HUES48 (cell line): ENCODE measurements around the gene HOXB8.

Source experiments
- H3K27ac ChIP-seq: one replicate; pipeline ENCODE4 v1.7.0; 2013; ENCODE audit warnings: low read depth, low read length, inconsistent platforms
- H3K27me3 ChIP-seq: 2 replicates; pipeline ENCODE4 v1.6.1; 2013; ENCODE audit warnings: mild to moderate bottlenecking, low read length; ENCODE audit not compliant: control insufficient read depth, insufficient read depth
- H3K36me3 ChIP-seq: 2 replicates; pipeline ENCODE4 v1.6.1; 2013; ENCODE audit warnings: low read length; ENCODE audit not compliant: control insufficient read depth, insufficient read depth
- H3K4me1 ChIP-seq: 2 replicates; pipeline ENCODE4 v1.6.1; 2013; ENCODE audit warnings: mild to moderate bottlenecking, low read length; ENCODE audit not compliant: control insufficient read depth, insufficient read depth
- H3K4me3 ChIP-seq: 2 replicates; pipeline ENCODE4 v1.5.1; 2013; ENCODE audit warnings: mild to moderate bottlenecking, low read depth, low read length
- H3K9ac ChIP-seq: 2 replicates; pipeline ENCODE4 v1.6.1; 2013; ENCODE audit warnings: mild to moderate bottlenecking, low read depth, low read length, moderate library complexity
- H3K9me3 ChIP-seq: 2 replicates; pipeline ENCODE4 v1.6.1; 2013; ENCODE audit warnings: low read length; ENCODE audit not compliant: control insufficient read depth, insufficient read depth

The HOXB8 gene

DNA sequence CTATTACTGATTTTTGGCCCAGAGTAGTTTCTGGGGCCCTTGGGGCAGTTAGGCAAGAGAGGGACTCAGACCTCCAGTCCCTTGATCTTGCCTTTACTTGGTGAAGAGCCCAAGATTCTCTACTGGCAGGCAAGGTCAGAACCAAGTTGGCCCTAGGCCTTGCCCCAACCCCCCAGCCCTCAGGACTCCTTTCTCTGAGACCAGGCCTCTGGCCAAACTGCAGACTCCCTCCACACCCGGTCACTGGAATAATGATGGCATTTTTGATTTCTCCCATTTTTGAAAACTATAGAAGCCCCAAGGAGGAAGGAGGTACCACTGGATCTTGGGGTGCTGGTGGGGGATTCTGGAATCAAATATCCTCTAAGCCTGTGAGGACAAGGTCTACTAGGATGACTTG lies 29.1 kb upstream of the HOXB8 start:
- H3K27ac ChIP-seq, result no peak overlapping the region
- no peaks in the 10 kb centered on the region for H3K36me3 ChIP-seq
- no peak overlapping the region for H3K4me3 ChIP-seq
- H3K4me1 ChIP-seq, result peaks cover 10% of the 10 kb centered on the region
- no peaks in the 10 kb centered on the region for H3K9me3 ChIP-seq
- no peak overlapping the region for H3K9ac ChIP-seq
- H3K27me3 ChIP-seq, result peaks cover 100% of the 10 kb centered on the region

- Histone ChIP-seq H3K27ac (no peak overlapping the region), H3K27me3 (peaks cover 100% of the 10 kb centered on the region), H3K9ac (no peak overlapping the region), H3K4me1 (peaks cover 10% of the 10 kb centered on the region), H3K9me3 (no peaks in the 10 kb centered on the region), H3K36me3 (no peaks in the 10 kb centered on the region), H3K4me3 (no peak overlapping the region)
Observed at GRCh38 chr17:48643697-48644012, 28.6 kb upstream of the HOXB8 start.

DNA sequence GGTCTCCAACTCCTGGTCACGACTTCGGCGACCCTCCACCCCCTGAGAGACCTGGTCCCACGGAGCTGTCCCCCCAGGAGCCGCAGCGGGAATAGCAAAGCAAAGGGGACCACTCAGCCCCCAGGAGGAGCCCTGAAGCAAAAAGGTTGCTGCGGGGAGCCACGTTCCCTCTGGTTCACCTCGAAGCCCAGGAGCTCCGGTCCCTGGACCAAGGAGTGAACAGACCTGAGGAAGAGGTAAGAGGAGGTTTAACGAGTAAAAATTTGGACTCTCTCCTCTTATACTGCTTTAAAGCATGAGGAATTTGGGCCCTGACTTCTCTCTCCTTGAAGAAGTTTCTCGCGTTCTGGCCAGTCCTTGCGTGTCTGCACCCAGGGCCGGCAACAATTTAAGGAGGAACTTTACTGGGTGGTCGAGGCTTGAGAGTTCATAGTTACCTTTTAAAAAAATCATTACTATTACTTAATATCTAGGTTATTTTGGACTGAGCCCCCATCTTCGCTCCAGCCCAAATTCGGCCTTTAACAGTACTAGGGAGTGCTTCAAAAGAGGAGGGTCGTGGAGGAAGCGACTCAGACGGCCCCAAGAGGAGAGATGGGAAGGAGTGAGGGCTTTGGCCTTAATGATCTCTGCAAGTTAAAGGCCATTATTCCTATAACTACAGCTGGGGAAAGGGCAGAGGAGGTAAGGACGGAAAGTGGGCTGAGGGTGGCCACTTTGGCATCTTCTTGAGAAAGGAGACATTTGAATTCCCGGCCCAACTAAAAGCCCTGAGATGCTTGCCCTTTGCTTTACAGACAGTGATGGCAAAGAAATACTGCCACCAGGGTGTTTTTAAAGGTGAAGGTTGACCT lies 28.0 kb upstream of the HOXB8 start:
- Histone ChIP-seq H3K4me1 (peaks cover 10% of the 10 kb centered on the region), H3K4me3 (no peak overlapping the region), H3K27ac (no peak overlapping the region), H3K9me3 (no peaks in the 10 kb centered on the region), H3K27me3 (peaks cover 100% of the 10 kb centered on the region), H3K36me3 (no peaks in the 10 kb centered on the region), H3K9ac (no peak overlapping the region)

GRCh38 chr17:48642059-48642842 lies 27.2 kb upstream of the HOXB8 start:
- Histone ChIP-seq H3K4me3 (no peak overlapping the region), H3K9me3 (no peaks in the 10 kb centered on the region), H3K27ac (no peak overlapping the region), H3K9ac (no peak overlapping the region), H3K36me3 (no peaks in the 10 kb centered on the region), H3K27me3 (peaks cover 100% of the 10 kb centered on the region), H3K4me1 (peaks cover 10% of the 10 kb centered on the region)

DNA sequence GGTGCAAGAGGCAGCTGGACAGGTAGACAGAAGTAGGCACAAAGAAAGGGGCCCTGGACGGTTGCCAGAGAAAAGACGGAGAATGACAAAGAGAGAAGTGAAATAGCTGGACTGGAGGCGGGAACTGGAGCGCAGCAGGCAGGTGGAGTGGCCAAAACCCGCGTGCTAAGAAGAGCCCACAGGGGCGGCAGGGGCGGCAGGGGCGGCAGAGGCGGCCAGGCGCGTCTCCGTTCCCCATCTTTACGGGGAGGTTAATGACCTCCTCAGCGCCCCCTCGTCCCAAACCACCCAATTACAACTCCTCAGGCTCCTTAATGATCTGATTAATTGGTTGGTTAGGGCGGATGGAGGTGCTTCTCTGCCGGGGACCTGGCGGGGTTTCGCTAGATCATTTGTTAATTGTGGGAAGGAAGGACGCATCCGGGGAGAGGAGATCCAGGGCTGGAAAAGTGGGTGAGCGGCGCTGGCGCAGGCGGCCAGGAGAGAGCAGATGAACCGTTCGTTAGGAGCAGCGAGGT lies 26.5 kb upstream of the HOXB8 start:
- Histone ChIP-seq H3K36me3 (no peaks in the 10 kb centered on the region), H3K27me3 (peaks cover 100% of the 10 kb centered on the region), H3K4me3 (no peak overlapping the region), H3K9me3 (no peaks in the 10 kb centered on the region), H3K4me1 (peaks cover 10% of the 10 kb centered on the region), H3K27ac (no peak overlapping the region), H3K9ac (no peak overlapping the region)

DNA sequence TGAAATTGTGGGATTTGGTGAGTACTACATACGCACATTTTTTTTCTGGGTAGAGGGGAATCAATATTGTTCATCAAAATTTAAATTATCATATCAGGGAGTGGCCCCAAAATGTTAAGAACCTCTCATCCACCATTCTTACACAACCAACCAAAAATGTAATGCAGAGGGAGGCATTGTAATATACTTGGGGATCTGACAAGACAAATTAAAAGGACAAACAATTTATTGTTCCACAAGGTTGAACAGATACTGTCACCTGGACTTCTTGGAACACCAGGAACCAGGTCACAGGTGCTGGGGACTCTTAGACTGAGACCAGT lies 25.7 kb upstream of the HOXB8 start:
- Histone ChIP-seq H3K27ac (no peak overlapping the region), H3K4me1 (peaks cover 4% of the 10 kb centered on the region; the same call in 1 of the 2 replicates), H3K36me3 (no peaks in the 10 kb centered on the region), H3K27me3 (peaks cover 100% of the 10 kb centered on the region), H3K9me3 (no peaks in the 10 kb centered on the region), H3K4me3 (no peak overlapping the region), H3K9ac (no peak overlapping the region)

DNA sequence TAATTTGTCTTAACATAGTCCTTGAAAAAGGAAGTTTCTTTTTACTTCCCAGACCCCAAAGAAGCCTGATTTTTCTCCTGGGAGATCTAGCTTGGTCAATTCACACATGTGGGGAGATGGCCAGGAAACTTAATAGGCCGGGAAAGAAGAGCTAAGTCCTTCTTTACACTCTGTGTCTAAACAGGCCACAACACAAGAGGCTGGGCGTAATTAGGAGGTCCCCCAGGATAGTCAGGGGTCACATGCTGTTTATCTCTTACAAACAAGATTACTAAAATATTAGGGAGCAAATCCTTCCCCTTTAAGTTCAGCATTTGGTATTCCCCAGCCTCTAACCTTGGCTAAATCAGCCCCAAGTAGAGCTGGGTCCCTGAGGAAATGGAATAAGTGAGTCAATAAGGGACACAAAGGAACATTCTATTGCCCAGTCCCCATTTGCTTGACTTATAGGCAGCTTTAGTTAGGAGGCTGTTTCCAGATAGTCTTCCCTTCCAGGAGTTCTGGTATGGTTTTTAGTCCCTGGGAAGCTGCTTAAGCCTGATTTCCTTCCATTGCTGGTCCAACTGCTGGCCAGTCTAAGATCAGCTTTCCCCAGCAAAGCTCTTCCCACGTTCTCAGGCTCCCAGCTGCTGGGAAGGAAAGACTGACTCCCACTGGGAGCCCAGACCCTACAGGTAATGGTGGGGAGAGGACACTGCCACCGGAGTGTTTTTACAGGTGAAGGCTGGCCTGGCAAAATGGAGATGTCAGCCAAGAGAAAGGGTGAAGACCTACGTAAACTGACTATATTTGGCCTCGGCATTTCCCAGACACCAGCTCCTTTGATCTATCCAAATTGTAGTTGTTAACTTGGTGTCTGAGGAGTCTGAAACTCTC lies 25.1 kb upstream of the HOXB8 start:
- H3K9me3 ChIP-seq, result no peaks in the 10 kb centered on the region
- no peak overlapping the region for H3K9ac ChIP-seq
- H3K4me1 ChIP-seq, result 0 out of 2 replicates have a peak, but pooled peaks cover 2% of the 10 kb centered on the region
- no peaks in the 10 kb centered on the region for H3K36me3 ChIP-seq
- no peak overlapping the region for H3K27ac ChIP-seq
- peaks cover 100% of the 10 kb centered on the region for H3K27me3 ChIP-seq
- no peak overlapping the region for H3K4me3 ChIP-seq

GRCh38 chr17:48639136-48639535 lies 24.0 kb upstream of the HOXB8 start:
- Histone ChIP-seq H3K4me3 (no peak overlapping the region), H3K4me1 (0 out of 2 replicates have a peak, but pooled peaks cover 2% of the 10 kb centered on the region), H3K9me3 (no peaks in the 10 kb centered on the region), H3K36me3 (no peaks in the 10 kb centered on the region), H3K9ac (no peak overlapping the region), H3K27ac (no peak overlapping the region), H3K27me3 (peaks cover 100% of the 10 kb centered on the region)

GRCh38 chr17:48637323-48638260 lies 22.5 kb upstream of the HOXB8 start:
- H3K9ac ChIP-seq, result no peak overlapping the region
- H3K4me1 ChIP-seq, result 0 out of 2 replicates have a peak, but pooled peaks cover 2% of the 10 kb centered on the region
- H3K9me3 ChIP-seq, result no peaks in the 10 kb centered on the region
- H3K27me3 ChIP-seq, result peaks cover 100% of the 10 kb centered on the region
- H3K27ac ChIP-seq, result no peak overlapping the region
- no peak overlapping the region for H3K4me3 ChIP-seq
- no peaks in the 10 kb centered on the region for H3K36me3 ChIP-seq
